Adipocyte (in vitro differentiated cells): ENCODE data around the gene SMIM12.
"Not testable (repeated sequence)": the region's sequence is repeated elsewhere in the genome, so short reads cannot be mapped to it uniquely, and the experiment has no call there.

Experiments used
- DNase-seq: peaks from one replicate; pipeline ENCODE4 v3.0.0-alpha.2; 2015; ENCODE audit warnings: low read depth
- H3K27me3 ChIP-seq: replicated peaks from 2 replicates; pipeline ENCODE4 v1.7.0; 2013; ENCODE audit warnings: mild to moderate bottlenecking, low read length, moderate library complexity; ENCODE audit not compliant: control insufficient read depth, insufficient read depth
- H3K36me3 ChIP-seq: 2 replicates; pipeline ENCODE4 v1.7.0; 2013; ENCODE audit warnings: low read length, mild to moderate bottlenecking, moderate library complexity; ENCODE audit not compliant: control insufficient read depth, insufficient read depth, severe bottlenecking
- H3K4me1 ChIP-seq: 2 replicates; pipeline ENCODE4 v1.7.0; 2013; ENCODE audit warnings: mild to moderate bottlenecking, low read length, moderate library complexity; ENCODE audit not compliant: control insufficient read depth, insufficient read depth
- H3K4me3 ChIP-seq: 2 replicates; pipeline ENCODE4 v1.7.0; 2013; ENCODE audit warnings: mild to moderate bottlenecking, low read length, moderate library complexity
- H3K9ac ChIP-seq: 2 replicates; pipeline ENCODE4 v1.7.0; 2013; ENCODE audit warnings: mild to moderate bottlenecking, low read length, moderate library complexity
- H3K9me3 ChIP-seq: 2 replicates; pipeline ENCODE4 v1.7.0; 2013; ENCODE audit warnings: mild to moderate bottlenecking, low read length, moderate library complexity; ENCODE audit not compliant: control insufficient read depth

Gene SMIM12

DNA sequence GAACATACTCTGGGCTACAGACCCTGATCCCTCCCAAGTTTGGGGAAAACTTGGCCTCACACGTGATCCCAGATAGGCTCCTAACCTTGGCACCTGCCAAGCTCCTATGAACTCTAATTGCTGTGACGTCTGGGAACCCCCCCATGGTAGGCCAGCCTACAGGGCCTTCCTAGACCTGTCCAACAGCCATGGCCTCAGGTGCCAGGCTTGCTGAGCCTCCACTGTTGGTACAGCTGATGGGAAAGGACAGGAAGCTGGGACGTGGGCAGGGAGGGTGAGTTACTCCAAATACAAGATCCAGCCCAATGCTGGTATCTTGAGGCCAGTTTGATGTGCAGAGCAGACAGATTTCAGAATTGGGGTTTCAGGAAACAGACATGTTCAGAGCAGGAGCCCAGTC, 19.1 kb downstream of the SMIM12 start:
- DNase-seq, result no peak
- H3K4me3 ChIP-seq, result no peak overlapping the region
- no peak overlapping the region for H3K9ac ChIP-seq
- no peaks in the 10 kb centered on the region for H3K9me3 ChIP-seq
- no peaks in the 10 kb centered on the region for H3K27me3 ChIP-seq
- no peaks in the 10 kb centered on the region for H3K36me3 ChIP-seq
- H3K4me1 ChIP-seq, result peaks cover 6% of the 10 kb centered on the region

- no peaks in the 10 kb centered on the region for H3K9me3 ChIP-seq
- no peak overlapping the region for H3K9ac ChIP-seq
- no peak for DNase-seq
- no peaks in the 10 kb centered on the region for H3K27me3 ChIP-seq
- H3K4me1 ChIP-seq, result peaks cover 10% of the 10 kb centered on the region
- no peaks in the 10 kb centered on the region for H3K36me3 ChIP-seq
- no peak overlapping the region for H3K4me3 ChIP-seq
These were observed 19.8 kb downstream of the SMIM12 start for GRCh38 chr1:34839526-34840305.

GRCh38 chr1:34833711-34834110, 25.8 kb downstream of the SMIM12 start:
- Histone ChIP-seq H3K9me3 (no peaks in the 10 kb centered on the region), H3K27me3 (no peaks in the 10 kb centered on the region), H3K4me1 (peaks cover 17% of the 10 kb centered on the region), H3K36me3 (no peaks in the 10 kb centered on the region), H3K4me3 (no peak overlapping the region), H3K9ac (no peak overlapping the region)
- DNase-seq, result no peak

- no peaks in the 10 kb centered on the region for H3K27me3 ChIP-seq
- H3K9me3 ChIP-seq, result no peaks in the 10 kb centered on the region
- no peak for DNase-seq
- H3K36me3 ChIP-seq, result no peaks in the 10 kb centered on the region
- H3K4me1 ChIP-seq, result peaks cover 17% of the 10 kb centered on the region
- no peak overlapping the region for H3K4me3 ChIP-seq
- no peak overlapping the region for H3K9ac ChIP-seq
These were observed 27.8 kb downstream of the SMIM12 start for GRCh38 chr1:34831721-34832246.

DNA sequence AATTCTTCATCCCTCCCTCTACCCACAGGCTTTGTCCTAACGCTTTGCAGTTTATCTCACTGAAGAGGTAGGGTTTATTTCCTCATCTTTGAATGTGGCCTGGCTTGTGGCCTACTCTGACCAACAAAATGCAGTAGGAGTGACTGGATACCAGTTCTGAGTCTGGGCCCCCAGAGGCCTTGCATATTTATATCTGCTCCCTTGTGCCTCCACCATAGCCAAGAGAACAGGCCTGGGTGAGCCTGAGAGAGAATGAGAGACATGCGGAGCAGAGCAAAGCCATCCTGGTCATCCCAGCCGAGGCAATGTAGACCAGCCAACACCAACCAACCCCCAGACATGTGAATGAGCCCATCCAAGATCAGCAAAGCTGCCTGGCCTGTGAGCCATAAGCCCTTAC, 30.3 kb downstream of the SMIM12 start:
- no peak for DNase-seq
- no peak overlapping the region for H3K9ac ChIP-seq
- H3K4me3 ChIP-seq, result no peak overlapping the region

DNA sequence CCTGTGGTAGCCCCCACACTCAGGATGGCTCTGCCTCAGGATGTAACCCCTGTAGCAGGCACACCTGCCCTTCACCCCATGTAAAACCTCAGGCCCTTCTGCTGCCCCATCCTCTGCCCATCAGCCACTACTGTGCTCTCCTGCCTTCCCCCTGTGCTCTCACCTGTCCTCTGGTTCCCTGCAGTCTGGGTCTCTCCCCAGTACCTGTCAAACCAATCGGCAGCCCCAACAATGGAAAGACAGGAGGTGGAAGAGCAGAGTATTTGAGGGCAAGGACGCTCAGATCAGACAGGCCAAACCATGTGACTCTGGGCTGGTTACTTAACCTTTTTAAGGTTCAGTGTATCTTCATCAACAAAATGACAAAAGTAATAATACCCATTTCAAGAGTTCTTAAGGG, 30.9 kb downstream of the SMIM12 start:
- Histone ChIP-seq H3K9ac (no peak overlapping the region), H3K36me3 (no peaks in the 10 kb centered on the region), H3K9me3 (no peaks in the 10 kb centered on the region), H3K4me3 (no peak overlapping the region), H3K4me1 (peaks cover 8% of the 10 kb centered on the region), H3K27me3 (no peaks in the 10 kb centered on the region)
- no peak for DNase-seq

More for the DNA sequence above, 30.3 kb downstream of the SMIM12 start:
- no peaks in the 10 kb centered on the region for H3K27me3 ChIP-seq
- no peaks in the 10 kb centered on the region for H3K36me3 ChIP-seq
- peaks cover 8% of the 10 kb centered on the region for H3K4me1 ChIP-seq
- H3K9me3 ChIP-seq, result no peaks in the 10 kb centered on the region

- H3K9me3 ChIP-seq, result no peaks in the 10 kb centered on the region
- no peak overlapping the region for H3K9ac ChIP-seq
- H3K27me3 ChIP-seq, result no peaks in the 10 kb centered on the region
- no peak for DNase-seq
- no peak overlapping the region for H3K4me3 ChIP-seq
- H3K4me1 ChIP-seq, result peaks cover 8% of the 10 kb centered on the region
- H3K36me3 ChIP-seq, result no peaks in the 10 kb centered on the region
These were observed 32.1 kb downstream of the SMIM12 start for GRCh38 chr1:34827341-34827941.

DNA sequence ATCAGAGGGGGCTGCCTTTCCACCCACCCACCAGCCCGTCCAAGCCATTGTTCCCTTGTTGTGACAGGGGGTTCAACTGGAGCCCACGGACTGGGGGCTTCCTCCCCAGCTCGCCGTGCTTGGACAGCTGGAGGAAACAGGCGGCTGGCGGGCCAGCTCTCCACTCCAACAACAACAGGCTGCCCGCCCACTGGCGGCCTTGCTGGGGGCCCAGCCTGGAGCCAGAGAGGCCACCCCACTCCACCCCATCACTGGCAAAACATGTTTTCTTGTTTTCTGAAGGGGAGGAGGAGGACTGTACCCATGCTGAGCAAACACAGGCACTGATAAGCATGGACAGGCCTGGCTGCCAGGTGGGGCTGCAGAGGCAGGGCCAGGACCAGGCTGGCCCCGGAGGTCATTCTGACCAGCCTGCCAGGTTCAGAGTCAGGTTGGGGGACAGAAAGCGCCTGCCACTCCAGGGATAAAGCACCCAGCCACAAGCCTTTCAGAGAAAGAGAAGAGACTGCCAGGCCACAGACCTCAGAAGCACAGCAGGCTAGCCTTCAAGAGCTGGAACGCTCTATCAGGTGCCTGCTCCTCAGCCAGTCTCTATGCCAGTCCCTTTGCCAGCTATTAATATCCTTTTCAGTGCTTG, 34.0 kb downstream of the SMIM12 start:
- Histone ChIP-seq H3K27me3 (no peaks in the 10 kb centered on the region), H3K9me3 (no peaks in the 10 kb centered on the region), H3K4me3 (no peak overlapping the region), H3K4me1 (peaks cover 8% of the 10 kb centered on the region), H3K36me3 (no peaks in the 10 kb centered on the region), H3K9ac (no peak overlapping the region)
- DNase-seq, result no peak

DNA sequence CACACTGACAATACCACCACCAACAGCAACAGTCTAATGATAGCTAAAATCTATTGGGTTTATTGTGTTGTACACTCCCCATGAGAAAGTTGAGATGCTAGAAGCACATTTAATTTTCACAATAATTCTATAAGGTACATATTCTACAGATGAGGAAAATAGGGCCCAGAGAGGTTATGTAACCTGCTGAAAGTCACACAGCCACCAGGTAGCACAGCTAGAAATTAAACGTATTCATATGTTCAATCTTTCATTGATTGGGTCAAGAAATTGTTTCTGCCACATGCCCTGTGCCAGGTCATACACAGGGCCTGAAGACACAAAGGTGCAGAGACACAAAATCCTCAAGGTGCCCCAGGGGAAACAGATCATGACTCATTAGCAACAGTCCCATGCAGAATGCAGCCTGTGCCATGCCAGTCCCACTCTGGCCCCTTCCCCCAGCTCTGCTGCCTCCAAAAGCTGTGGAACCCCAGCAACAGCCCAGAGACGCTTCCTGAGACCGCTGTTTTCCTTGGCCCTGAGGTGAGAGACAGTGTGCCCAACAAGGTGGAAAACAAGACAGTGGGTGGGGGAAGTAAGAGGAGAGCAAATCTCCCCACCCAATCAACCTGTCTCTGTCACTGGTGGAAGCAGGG, 34.6 kb downstream of the SMIM12 start:
- Histone ChIP-seq H3K36me3 (no peaks in the 10 kb centered on the region), H3K9ac (no peak overlapping the region), H3K27me3 (no peaks in the 10 kb centered on the region), H3K4me1 (peaks cover 8% of the 10 kb centered on the region), H3K4me3 (no peak overlapping the region), H3K9me3 (no peaks in the 10 kb centered on the region)
- DNase-seq, result no peak

DNA sequence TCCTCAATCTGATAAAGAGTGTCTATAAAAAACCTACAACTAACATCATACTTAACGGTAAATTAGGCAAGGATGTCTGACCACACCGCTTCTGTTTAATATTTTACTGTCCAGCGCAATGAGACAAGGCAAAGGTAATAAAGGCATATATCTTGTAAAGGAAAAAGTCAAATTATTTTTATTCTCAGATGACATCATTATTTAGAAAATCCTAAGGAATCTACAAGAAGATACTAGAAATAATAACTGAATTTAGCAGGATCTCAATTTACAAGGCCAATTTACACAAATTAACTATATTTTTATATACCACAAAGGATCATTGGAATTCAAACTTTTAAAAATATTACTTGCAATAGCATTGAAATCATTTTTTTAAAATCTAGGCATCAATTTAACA, 37.3 kb downstream of the SMIM12 start:
- Histone ChIP-seq H3K4me1 (no peaks in the 10 kb centered on the region), H3K9me3 (no peaks in the 10 kb centered on the region), H3K9ac (no peak overlapping the region), H3K36me3 (no peaks in the 10 kb centered on the region), H3K27me3 (no peaks in the 10 kb centered on the region), H3K4me3 (no peak overlapping the region)
- no peak for DNase-seq

GRCh38 chr1:34818862-34819261, 40.7 kb downstream of the SMIM12 start:
- DNase-seq, H3K4me3 ChIP-seq, H3K27me3 ChIP-seq, H3K9me3 ChIP-seq, H3K4me1 ChIP-seq, H3K9ac ChIP-seq, H3K36me3 ChIP-seq: not testable (repeated sequence)
